GM12891 (cell line): Measurements from ENCODE around the gene CIB4.

ENCODE experiments used
- PAX5 ChIP-seq: IDR thresholded peaks from 2 replicates; pipeline ENCODE4 v1.6.1; 2011; ENCODE audit warnings: low read length, moderate library complexity, mild to moderate bottlenecking; ENCODE audit not compliant: insufficient read depth, severe bottlenecking
- POLR2A ChIP-seq: IDR thresholded peaks from 2 replicates; pipeline ENCODE4 v1.6.1; 2011; ENCODE audit warnings: low read depth, low read length, control low read depth
- POLR2AphosphoS5 ChIP-seq: IDR thresholded peaks from 2 replicates; pipeline ENCODE4 v1.6.1; 2011; ENCODE audit warnings: low read depth, low read length, control low read depth

DNA sequence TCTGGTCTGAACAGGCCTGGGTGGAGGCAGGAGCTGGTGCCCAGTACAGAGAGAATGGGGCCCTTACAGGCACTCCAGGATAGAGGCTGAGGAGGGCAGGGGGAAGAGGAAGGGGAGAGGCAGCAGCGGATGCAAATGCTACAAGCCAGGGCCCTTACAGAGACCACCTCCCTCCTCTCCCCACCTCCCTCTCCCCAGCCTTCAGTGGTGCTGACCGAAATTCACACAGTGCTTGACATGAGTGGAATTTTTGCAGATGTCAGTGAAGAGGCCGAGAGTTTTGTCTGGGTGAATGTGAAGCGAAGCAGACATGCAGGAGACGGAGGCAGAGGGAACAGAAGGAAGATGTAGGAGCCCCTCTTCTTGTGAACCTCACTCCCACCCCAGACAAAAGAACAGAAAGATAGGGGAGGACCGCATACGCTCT lies 31.9 kb downstream of the CIB4 start:
- TF ChIP-seq POLR2AphosphoS5 (no peak), POLR2A (no peak), PAX5 (no peak)
